HFFc6 (cell line): ENCODE data around the gene SLIT3. TPM values are rescaled to one million over a fixed set of nuclear protein-coding genes. Genes with fewer than 3 reads are reported as not detected.

Experiments used
- DNase-seq: peaks from one replicate; pipeline ENCODE4 v3.0.0-alpha.2; 2018
- H3K27ac Mint-ChIP-seq: 2 replicates; pipeline ENCODE4 v1.8.0; 2020; ENCODE audit warnings: mild to moderate bottlenecking, mixed read lengths
- H3K27me3 Mint-ChIP-seq: 2 replicates; pipeline ENCODE4 v1.8.0; 2021; ENCODE audit warnings: mild to moderate bottlenecking, moderate library complexity, mixed read lengths; ENCODE audit not compliant: insufficient read depth
- H3K36me3 Mint-ChIP-seq: 2 replicates; pipeline ENCODE4 v1.8.0; 2021; ENCODE audit warnings: low read depth, mixed read lengths
- H3K4me1 Mint-ChIP-seq: 2 replicates; pipeline ENCODE4 v1.8.0; 2020; ENCODE audit warnings: low read depth, mixed read lengths
- H3K4me3 Mint-ChIP-seq: 2 replicates; pipeline ENCODE4 v1.8.0; 2020; ENCODE audit warnings: mild to moderate bottlenecking, moderate library complexity, mixed read lengths
- H3K9me3 Mint-ChIP-seq: 2 replicates; pipeline ENCODE4 v1.8.0; 2020; ENCODE audit warnings: mild to moderate bottlenecking, mixed read lengths
- total RNA-seq, 6 experiments: library from RNA; stranded (reverse); fragmentation: NEBNext Ultra II Directional; extraction: Animal tissue kit (Norgen Biotek cat#: 25700); gene quantifications; 2 replicates in 1 of 6; 3 replicates in 5 of 6; pipeline ENCODE4 v1.2.3, GENCODE V29; 2021
- TF ChIP-seq, protein P1 (sequence below): fragments of 200-600 bp; sonication (generic); IDR thresholded peaks from 2 replicates; pipeline ENCODE4 v1.5.0; 2021; ENCODE audit warnings: antibody characterized with exemption, mild to moderate bottlenecking

SLIT3 gene
- total RNA-seq, 6 experiments from 2014 or later: 4.2 to 8.3 (median 7.1) TPM

DNA sequence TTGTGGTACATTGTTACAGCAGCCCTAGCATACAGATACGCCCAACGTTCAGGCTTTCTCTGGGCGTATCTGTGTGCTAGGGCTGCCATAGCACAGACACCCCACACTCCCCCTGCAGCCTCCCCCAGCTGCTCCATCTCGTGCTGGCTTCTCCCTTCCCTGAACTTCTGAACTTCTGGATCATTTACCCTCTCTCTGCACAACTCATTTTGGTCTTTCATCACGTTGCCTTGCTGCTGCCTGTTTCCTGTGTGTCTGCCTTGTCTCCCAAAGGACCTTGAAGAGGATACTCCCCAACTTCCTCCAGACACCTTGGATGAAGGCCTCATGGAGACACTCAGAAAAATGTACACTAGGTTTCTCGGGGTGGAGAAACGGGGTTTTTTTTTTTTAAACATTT is 37.3 kb downstream of the SLIT3 start:
- H3K9me3 Mint-ChIP-seq: no peaks in the 10 kb centered on the region
- H3K27ac Mint-ChIP-seq: no peak overlapping the region
- no peak for DNase-seq
- H3K36me3 Mint-ChIP-seq: no peaks in the 10 kb centered on the region
- peaks cover 20% of the 10 kb centered on the region for H3K4me1 Mint-ChIP-seq
- TF ChIP-seq, protein P1, sequence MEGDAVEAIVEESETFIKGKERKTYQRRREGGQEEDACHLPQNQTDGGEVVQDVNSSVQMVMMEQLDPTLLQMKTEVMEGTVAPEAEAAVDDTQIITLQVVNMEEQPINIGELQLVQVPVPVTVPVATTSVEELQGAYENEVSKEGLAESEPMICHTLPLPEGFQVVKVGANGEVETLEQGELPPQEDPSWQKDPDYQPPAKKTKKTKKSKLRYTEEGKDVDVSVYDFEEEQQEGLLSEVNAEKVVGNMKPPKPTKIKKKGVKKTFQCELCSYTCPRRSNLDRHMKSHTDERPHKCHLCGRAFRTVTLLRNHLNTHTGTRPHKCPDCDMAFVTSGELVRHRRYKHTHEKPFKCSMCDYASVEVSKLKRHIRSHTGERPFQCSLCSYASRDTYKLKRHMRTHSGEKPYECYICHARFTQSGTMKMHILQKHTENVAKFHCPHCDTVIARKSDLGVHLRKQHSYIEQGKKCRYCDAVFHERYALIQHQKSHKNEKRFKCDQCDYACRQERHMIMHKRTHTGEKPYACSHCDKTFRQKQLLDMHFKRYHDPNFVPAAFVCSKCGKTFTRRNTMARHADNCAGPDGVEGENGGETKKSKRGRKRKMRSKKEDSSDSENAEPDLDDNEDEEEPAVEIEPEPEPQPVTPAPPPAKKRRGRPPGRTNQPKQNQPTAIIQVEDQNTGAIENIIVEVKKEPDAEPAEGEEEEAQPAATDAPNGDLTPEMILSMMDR: no peak
- H3K4me3 Mint-ChIP-seq: no peak overlapping the region
- peaks cover 6% of the 10 kb centered on the region for H3K27me3 Mint-ChIP-seq

DNA sequence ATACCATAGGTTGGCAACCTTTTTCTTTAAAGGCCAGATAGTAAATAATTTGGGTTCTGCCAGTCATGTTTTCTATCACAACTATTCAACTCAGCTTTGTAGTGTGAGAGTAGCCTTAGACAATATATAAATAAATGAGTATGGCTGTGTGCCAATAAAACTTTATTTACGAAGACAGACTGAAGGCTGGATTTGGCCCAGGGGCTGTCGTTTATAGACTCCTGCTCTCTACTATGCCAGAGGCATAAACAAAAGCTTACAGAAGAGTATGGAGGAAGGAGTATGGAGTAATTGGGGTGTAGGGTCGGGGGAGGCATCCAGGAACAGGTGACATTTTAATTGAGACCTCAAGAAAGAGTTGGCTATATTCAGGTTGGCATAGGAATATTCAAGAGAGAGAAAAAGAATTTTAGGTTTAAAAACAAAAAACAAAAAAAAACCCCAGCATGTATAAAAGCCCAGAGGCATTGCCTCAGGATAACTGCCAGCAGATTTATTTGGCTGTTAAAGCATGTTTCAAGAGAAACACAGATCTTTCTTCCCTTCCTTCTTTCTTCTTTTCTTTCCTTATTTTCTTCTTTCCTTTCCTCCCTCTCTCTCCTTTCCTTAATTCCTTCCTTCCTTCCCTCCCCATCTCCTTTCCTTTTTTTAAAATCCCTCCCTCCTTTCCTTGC is 39.9 kb downstream of the SLIT3 start:
- DNase-seq: no peak
- H3K4me1 Mint-ChIP-seq: peaks cover 4% of the 10 kb centered on the region; the same call in 1 of the 2 replicates
- no peak overlapping the region for H3K27ac Mint-ChIP-seq
- no peaks in the 10 kb centered on the region for H3K9me3 Mint-ChIP-seq
- H3K27me3 Mint-ChIP-seq: peaks cover 4% of the 10 kb centered on the region
- TF ChIP-seq, protein P1: no peak
- no peak overlapping the region for H3K4me3 Mint-ChIP-seq
- H3K36me3 Mint-ChIP-seq: no peaks in the 10 kb centered on the region

DNA sequence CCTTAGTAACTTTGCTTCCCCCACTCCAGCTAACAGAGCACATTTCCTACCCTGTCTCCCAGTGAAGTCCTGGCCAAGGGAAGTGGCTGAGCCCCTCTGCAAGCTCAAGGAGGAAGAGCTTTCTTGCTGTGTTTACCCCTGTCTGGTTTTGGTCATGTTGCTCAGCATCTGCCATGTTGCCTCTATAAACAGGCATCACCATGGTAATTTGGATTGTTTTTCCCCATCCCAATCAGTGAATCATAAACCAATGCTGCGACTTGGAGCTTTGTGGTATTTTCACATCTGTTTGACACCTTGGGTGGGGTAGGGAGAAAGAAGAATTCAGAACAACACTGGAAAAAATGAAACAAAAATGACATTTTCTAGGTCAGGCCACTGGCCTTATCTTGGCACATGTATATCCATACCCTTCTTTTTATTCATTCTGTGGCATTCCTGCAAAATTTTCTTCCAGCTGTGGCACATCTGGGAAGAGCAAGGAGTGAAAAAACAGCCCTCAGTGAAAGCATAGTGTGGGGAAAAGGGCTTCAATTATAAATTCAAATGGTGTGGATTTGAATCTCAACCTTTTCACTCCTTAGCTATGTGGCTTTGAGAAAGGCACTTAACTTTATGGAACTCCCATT is 42.5 kb downstream of the SLIT3 start:
- no peaks in the 10 kb centered on the region for H3K9me3 Mint-ChIP-seq
- H3K4me1 Mint-ChIP-seq: no peaks in the 10 kb centered on the region
- DNase-seq: peak; percentile 32
- peak overlapping the region; percentile 35; the same call in 1 of the 2 replicates for H3K27ac Mint-ChIP-seq
- H3K27me3 Mint-ChIP-seq: peaks cover 4% of the 10 kb centered on the region
- no peaks in the 10 kb centered on the region for H3K36me3 Mint-ChIP-seq
- no peak overlapping the region for H3K4me3 Mint-ChIP-seq
- TF ChIP-seq, protein P1: no peak

DNA sequence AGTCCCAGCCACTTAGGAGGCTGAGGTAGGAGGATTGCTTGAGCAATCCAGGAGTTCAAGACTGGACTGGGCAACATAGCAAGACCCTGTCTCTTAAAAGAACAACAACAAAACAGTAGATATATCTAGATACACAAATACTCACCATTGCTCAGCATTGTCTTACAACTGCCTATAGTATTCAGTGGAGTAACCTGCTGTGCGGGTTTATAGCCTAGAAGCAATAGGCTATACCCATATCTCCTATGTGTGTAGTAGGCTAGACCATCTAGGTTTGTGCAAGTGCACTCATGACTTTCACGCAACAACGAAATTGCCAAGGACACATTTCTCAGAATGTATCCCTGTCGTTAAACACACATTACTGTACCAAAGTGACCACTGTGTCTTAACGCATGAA is 44.7 kb downstream of the SLIT3 start:
- H3K27me3 Mint-ChIP-seq: peaks cover 2% of the 10 kb centered on the region
- H3K4me1 Mint-ChIP-seq: peaks cover 11% of the 10 kb centered on the region
- no peaks in the 10 kb centered on the region for H3K9me3 Mint-ChIP-seq
- no peak overlapping the region for H3K27ac Mint-ChIP-seq
- no peaks in the 10 kb centered on the region for H3K36me3 Mint-ChIP-seq
- no peak overlapping the region for H3K4me3 Mint-ChIP-seq
- TF ChIP-seq, protein P1: no peak
- no peak for DNase-seq

DNA sequence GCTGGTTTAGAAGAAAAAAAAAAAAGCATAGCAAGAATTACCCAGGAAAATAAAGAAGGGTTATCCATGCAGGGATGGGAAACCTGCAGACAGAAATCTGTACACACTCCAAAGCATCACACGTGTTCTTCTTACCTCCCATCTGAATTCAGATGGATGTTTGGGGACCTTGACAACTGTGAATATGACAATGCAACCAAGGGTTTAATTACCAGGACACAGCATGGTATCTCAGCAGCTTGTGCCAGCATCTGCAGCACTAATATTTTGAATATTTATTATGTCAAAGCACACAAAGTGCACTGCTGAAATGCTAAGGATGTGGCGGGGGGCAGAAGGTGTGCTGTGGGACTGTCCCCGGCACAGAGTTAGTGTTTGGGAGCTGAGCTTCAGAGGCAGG is 47.9 kb downstream of the SLIT3 start:
- Mint-ChIP-seq H3K4me3 (no peak overlapping the region), H3K27me3 (peaks cover 2% of the 10 kb centered on the region), H3K9me3 (no peaks in the 10 kb centered on the region), H3K27ac (no peak overlapping the region), H3K4me1 (peaks cover 27% of the 10 kb centered on the region), H3K36me3 (no peaks in the 10 kb centered on the region)
- DNase-seq: no peak
- TF ChIP-seq, protein P1: no peak
